ENCODE results near the gene ARFGAP1.
"Not testable (repeated sequence)": the region's sequence is repeated elsewhere in the genome, so short reads cannot be mapped to it uniquely, and the experiment has no call there.

ARFGAP1 gene

DNA sequence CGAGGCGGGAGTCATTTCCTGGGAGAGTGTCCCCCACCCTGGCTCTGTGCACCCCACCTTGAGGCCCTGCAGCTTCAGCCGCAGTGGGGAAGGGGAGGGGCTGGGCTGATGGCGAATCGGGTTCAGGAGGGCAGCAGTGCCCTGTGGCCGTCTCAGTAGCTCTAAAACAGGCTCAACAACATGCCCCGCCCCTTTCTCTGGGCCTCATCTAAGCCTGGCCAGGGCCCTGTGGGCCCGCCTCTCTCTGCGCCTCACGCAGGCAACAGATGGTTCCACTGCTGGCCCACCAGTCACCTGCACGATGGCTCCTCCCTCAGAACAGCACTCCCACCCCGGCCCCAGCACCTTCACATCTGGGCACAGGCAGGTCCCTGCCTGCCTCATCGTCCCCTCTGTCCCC, 58.3 kb downstream of the ARFGAP1 start:
- FAIRE-seq (no peak), DNase-seq (ENCODE audit: low spot score) (no peak)

DNA sequence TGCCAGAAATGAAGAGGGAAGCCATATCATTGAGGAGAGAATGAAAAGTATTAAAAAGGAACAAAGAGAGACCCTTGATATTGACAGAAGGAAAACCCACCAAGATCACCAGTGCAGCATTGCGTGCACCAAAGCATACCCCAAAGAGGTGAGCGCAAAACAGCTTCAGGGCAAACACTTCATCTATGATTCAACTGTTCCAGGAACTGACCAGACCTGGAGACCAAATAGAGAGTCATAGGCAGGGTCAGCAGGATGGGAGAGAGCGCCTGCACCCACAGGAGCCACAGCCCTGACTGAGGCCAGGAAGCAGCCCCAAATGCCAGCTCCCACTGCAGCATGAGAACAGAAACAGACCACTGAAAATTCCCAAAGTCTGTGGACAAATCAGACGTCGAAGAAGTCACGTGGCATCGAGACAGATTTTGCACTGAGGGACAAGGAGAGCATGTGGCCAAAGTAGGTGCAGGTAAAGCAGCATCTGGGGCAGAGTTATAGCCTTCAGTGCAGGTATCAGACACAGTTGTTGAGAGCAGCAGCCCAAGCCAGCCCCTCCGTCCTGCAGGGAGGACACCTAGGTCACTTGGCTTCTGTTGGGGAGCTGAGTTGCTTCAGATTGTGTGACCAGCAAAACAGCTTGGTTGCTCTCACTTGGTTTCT, 59.3 kb downstream of the ARFGAP1 start:
- DNase-seq (ENCODE audit: low spot score) (no peak), FAIRE-seq (peak; percentile 77)

DNA sequence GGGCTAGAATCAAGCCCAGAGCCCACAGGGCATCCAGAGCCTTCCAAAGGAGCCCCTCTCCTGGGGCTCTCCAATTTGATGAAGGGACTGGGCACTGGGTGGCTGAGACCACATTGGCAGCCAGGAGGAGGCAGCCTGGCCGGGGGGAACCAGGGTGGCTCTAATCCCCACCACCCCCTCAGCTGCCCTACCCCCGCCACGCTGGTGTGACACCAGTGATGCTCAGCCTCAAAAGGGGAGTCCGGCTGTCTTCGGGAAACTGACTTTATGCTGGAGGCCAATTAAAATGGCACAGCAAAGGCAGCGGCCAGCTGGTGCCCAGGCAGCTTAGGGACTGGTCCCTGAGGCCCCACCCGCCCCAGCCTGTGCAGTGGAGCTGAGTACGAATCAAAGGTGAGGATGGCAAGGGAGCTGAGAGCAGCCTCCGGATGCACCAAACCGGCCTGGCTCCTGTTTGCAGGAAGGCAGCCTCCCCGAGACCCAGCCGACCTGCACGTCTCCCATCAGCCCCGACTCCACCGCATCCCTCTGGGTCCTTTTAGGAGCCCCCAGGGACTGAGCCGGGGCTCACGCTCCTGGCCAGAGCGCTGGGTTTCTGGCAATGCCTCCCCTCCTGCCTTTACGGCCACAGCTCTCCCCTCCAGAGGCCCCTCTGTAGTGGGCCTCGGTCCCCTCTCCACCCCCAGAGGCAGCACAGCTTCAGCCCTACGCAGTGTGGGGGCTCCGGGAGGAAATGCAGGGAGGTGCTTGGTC, 60.1 kb downstream of the ARFGAP1 start:
- DNase-seq (ENCODE audit: low spot score) (no peak), FAIRE-seq (peak; percentile 35)

DNA sequence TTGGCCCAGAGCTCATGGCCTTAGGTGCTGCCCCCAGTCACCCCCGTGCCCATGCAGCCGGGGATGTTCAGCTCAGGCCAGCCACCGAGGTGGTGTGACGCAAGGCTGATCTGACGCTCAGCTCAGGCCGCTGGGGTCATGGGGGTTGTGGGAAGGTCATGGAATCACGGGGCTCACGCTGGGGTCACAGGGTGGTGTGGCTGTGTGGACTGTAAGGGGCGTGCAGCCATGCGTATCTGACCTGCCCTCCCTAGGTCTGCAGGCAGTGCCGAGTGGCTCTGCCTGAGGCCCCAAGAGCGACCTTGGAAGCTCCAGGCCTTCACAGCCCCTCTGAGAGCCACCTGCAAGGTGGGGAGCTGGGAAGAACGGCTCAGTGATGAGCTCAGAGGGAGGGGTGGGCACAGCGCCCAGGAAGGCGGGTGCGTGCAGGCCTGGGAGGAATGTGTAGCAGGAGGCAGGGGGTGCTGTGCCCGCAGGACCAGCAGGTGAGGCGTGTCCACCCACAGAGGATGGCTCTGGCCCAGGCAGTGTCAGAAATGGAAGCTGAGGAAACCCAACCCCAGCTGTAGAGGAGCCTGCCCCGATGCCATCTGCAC, 60.7 kb downstream of the ARFGAP1 start:
- DNase-seq (ENCODE audit: low spot score) = no peak
- FAIRE-seq = peak; percentile 77

DNA sequence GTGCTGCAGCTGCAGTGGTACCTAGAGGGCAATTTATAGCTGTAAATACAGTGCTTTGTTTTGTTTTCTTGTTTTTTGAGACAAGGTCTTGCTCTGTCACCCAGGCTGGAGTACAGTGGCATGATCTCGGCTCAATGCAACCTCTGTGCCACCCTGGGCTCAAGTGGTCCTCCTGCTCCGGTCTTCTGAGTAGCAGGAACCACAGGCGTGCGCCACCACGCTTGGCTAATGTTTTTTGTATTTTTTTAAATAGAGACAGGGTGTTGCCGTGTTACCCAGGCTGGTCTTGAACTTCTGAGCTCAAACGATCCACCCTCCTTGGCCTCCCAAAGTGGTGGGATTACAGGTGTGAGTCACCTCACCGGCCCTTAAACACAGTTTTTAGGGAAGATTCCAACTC, 61.7 kb downstream of the ARFGAP1 start:
- DNase-seq (ENCODE audit: low spot score) = no peak
- FAIRE-seq = no peak

DNA sequence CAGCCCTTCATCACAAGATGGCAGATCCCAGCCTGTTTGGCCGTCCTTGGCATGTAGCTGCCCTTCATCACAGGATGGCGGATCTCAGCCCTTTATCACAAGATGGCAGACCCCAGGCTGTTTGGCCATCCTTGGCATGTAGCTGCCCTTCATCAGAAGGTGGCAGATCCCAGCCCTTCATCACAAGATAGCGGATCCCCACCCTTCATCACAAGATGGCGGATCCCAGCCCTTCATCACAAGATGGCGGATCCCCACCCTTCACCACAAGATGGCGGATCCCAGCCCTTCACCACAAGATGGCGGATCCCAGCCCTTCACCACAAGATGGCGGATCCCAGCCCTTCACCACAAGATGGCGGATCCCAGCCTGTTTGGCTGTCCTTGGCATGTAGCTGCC, 62.4 kb downstream of the ARFGAP1 start:
- FAIRE-seq = peak; percentile 94

DNA sequence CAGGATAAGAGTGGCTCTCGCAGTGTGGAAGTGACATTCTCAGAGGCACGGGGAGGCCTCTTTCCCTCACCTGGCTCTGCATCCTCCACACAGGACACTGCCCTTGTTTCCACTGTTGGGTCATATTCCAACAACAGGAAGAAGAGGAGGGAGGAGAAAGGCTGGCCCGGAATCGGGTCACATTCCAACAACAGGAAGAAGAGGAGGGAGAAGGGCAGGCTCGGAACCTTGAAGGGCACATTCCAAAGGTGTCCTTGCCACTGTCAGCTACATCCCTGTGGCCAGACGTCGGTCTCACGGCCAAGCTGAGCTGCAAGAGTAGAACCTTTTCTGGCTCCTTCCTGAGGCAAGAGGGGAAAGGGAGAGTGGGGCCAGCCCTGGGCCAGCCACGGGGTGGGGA, 63.1 kb downstream of the ARFGAP1 start:
- DNase-seq (ENCODE audit: low spot score) (no peak), FAIRE-seq (no peak)

More for the DNA sequence above, 62.4 kb downstream of the ARFGAP1 start:
- DNase-seq (ENCODE audit: low spot score) = not testable (repeated sequence)

DNA sequence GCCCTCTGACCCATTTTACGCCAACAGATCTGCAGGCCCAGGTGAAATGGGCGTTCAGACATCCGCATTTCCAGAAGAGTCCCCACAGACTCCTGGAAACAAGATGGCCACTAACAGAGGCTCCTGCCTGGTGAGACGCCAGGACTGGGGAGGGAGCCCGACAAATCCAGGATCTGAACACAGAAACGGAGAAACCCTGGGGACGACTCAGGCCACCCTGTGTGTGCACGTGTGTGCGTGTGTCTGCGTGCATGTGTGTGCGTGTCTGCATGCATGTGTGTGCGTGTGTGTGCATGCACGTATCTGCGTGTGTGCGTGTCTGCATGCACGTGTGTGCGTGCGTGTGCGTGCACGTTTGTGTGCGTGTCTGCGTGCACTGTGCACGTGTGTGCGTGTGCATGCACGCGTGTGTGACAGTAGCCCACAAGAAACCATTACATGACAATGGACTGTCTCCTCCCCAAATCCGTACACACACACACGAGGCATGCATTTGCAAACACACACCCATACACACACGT, 63.7 kb downstream of the ARFGAP1 start:
- peak; percentile 100 for FAIRE-seq
- DNase-seq (ENCODE audit: low spot score) = no peak

DNA sequence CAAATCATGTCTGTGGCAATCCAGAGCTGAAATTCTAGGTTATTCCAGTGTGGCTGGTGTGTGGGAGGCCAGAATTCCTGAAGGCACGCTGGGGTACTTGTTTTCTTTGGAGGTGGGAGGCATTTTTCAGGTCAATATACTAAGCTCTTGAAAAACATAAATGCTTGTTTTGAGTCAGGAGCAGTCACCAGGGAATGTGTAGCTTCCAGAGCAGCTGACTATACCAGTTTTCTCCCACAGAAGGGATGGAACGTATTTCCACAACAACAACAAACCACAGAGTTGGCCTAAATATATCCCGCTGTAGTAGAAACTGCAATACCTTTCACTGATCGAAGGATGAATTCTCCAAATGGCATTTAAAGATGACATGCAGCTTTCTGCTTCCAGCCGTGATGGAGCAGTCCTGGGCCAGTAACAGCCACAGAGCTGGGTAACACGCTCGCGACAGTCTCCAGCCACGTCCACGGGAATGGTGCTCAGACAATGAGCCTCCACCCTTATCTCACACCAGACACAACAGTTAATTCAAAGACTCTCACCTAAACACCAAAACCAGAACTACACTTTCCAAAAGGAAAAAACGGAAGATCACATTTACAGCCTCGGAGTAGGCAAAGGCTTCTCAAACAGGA, 65.3 kb downstream of the ARFGAP1 start:
- DNase-seq (ENCODE audit: low spot score) = no peak
- FAIRE-seq = no peak

Data from urothelium cell line (cell line).